Stimulated activated naive CD8-positive, alpha-beta T cell treated with anti-CD3 and anti-CD28 coated beads, Interleukin-15, Interleukin-2, amounts not matched to agents 100 U/mL and 50 U/mL, for 24 hours (primary cell): Measurements from ENCODE around the gene PDE4B.

Experiments
- ATAC-seq: fragments of 150-1000 bp; cut with Tn5 transposase; one replicate; pipeline ENCODE4 v1.10.0; 2021
- DNase-seq: peaks from one replicate; pipeline ENCODE4 v3.0.0; 2021

PDE4B gene

GRCh38 chr1:66265268-66265667, 472.6 kb downstream of the PDE4B start:
- DNase-seq = no peak
- no peak for ATAC-seq

GRCh38 chr1:66265796-66266195, 473.1 kb downstream of the PDE4B start:
- DNase-seq (no peak), ATAC-seq (no peak)

- DNase-seq (no peak), ATAC-seq (no peak)
Observed at GRCh38 chr1:66266350-66266749, 473.7 kb downstream of the PDE4B start.

- DNase-seq (no peak), ATAC-seq (no peak)
Observed at GRCh38 chr1:66266756-66267155, 474.1 kb downstream of the PDE4B start.

- no peak for DNase-seq
Observed at GRCh38 chr1:66267201-66267940, 474.7 kb downstream of the PDE4B start.

GRCh38 chr1:66269222-66269621, 476.5 kb downstream of the PDE4B start:
- ATAC-seq = no peak

More at GRCh38 chr1:66267201-66267940, 474.7 kb downstream of the PDE4B start:
- no peak for ATAC-seq

GRCh38 chr1:66270119-66270812, 477.6 kb downstream of the PDE4B start:
- ATAC-seq (no peak), DNase-seq (no peak)

More at GRCh38 chr1:66269222-66269621, 476.5 kb downstream of the PDE4B start:
- no peak for DNase-seq

GRCh38 chr1:66271216-66271903, 478.7 kb downstream of the PDE4B start:
- peak; percentile 56 for DNase-seq
- peak; percentile 23 for ATAC-seq

GRCh38 chr1:66271904-66272254, 479.2 kb downstream of the PDE4B start:
- ATAC-seq = no peak
- no peak for DNase-seq

GRCh38 chr1:66273656-66274055, 481.0 kb downstream of the PDE4B start:
- no peak for ATAC-seq

GRCh38 chr1:66274634-66275033, 481.9 kb downstream of the PDE4B start:
- no peak for DNase-seq

More at GRCh38 chr1:66273656-66274055, 481.0 kb downstream of the PDE4B start:
- no peak for DNase-seq

GRCh38 chr1:66275083-66275482, 482.4 kb downstream of the PDE4B start:
- ATAC-seq (no peak), DNase-seq (no peak)

More at GRCh38 chr1:66274634-66275033, 481.9 kb downstream of the PDE4B start:
- peak; percentile 53 for ATAC-seq

- DNase-seq (peak; percentile 38), ATAC-seq (peak; percentile 3)
Observed at GRCh38 chr1:66275601-66276023, 482.9 kb downstream of the PDE4B start.

GRCh38 chr1:66276218-66276617, 483.5 kb downstream of the PDE4B start:
- ATAC-seq = peak; percentile 84
- no peak for DNase-seq

- DNase-seq = no peak
- ATAC-seq = no peak
Observed at GRCh38 chr1:66278260-66279021, 485.7 kb downstream of the PDE4B start.

- ATAC-seq (no peak), DNase-seq (no peak)
Observed at GRCh38 chr1:66281808-66282207, 489.1 kb downstream of the PDE4B start.

- ATAC-seq (peak; percentile 92), DNase-seq (peak; percentile 69)
Observed at GRCh38 chr1:66282343-66282852, 489.7 kb downstream of the PDE4B start.

GRCh38 chr1:66282891-66283621, 490.4 kb downstream of the PDE4B start:
- ATAC-seq (no peak), DNase-seq (no peak)

GRCh38 chr1:66283622-66284041, 490.9 kb downstream of the PDE4B start:
- ATAC-seq (peak; percentile 60), DNase-seq (no peak)

- DNase-seq (no peak), ATAC-seq (no peak)
Observed at GRCh38 chr1:66284746-66285145, 492.1 kb downstream of the PDE4B start.

GRCh38 chr1:66285618-66286270, 493.0 kb downstream of the PDE4B start:
- DNase-seq (no peak), ATAC-seq (no peak)
